ENCODE measurements around the gene ME3.
A peak's percentile ranks its signal among the peaks of the same experiment; 100 is the strongest.

ME3 gene

DNA sequence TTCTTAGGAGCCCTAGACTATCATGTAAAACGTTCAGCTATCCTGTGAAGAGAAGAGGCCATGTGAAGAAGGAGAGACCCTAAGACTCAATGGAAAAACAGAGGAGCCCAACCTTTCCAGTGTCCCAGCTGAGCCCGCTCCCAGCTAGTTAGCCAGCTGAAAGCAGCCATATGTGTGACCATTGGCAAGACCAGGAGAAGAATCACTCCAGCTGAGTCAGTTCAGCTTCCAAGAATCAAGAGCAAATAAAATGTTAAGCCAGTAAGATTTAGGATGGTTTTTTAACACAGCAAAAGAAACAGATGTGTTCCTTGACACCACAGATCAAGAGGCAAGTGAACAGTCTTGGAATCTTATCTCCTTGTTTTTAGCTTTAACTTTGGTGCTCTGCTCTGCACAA lies 189.7 kb downstream of the ME3 start:
- DNase-seq: no peak

GRCh38 chr11:86481399-86481798 lies 191.0 kb downstream of the ME3 start:
- no peak for DNase-seq

DNA sequence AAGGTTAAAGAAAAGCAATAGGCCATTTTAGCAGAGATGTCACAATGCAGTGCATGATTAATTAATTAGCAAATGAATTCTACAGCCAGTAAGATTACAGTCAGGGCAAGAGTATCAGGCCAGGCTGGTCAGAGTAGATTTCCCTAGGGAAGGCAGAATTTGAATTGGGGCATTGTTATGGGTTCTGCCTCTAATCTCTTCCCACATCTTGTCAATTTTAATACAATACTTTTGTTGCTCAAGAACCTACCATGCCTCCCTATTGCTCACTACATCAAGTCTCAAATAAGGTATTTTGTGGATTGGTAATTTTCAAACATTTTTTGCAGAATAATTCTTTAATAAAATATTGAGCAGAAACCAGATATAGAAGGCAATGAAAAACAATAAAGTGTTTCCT lies 194.1 kb downstream of the ME3 start:
- DNase-seq: peak; percentile 13

DNA sequence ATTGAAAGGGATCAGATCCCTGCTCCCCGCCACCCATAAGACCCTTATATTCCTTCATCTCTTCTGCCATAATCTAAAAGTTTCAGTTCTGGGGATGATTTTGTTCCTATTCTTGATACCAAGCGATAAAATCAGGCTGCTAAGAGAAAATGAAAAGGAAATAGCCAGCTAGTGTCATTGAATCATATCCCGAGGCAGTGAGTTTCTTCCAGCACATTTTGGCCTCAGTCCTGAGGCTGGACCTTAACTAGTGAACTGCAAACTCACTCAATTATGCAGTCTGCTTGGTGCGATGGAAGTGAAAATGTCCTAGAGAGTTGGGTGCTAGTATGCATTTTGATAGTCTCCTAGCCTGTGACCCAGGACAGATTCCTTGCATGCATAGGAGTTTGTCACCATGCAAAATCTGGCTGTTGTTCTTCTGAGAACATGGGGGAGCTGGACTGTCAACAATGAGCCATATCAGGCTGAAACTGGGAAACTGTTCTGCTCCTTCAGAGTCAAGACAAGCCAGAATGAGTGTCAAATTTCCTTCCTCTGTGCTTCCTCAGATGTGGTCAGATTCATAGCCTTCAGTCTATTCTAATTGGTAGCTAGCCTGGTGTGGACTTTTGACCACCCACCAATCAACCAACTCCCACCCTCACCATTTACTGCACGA lies 194.8 kb downstream of the ME3 start:
- no peak for DNase-seq

- DNase-seq: no peak
Measured at GRCh38 chr11:86476109-86476861, 196.1 kb downstream of the ME3 start.

DNA sequence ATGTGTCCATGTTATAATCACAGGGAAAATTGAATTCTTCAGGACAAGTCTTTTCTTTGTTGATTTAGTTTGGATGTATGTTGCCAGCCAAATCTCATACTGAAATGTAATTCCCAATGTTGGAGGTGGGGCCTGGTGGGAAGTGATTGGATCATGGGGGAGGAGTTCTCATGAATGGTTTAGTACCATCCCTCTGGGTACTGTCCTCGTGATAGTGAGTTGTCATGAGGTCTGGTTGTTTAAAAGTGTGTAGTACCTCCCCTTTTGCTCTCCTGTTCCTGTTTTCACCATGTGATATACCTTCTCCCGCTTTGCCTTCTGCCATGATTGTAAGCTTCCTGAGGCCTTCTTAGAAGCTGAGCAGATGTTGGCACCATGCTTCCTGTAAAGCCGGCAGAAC lies 197.4 kb downstream of the ME3 start:
- DNase-seq: no peak

- no peak for DNase-seq
Measured at GRCh38 chr11:86473991-86474833, 198.2 kb downstream of the ME3 start.

GRCh38 chr11:86469491-86470388 lies 202.7 kb downstream of the ME3 start:
- no peak for DNase-seq

DNA sequence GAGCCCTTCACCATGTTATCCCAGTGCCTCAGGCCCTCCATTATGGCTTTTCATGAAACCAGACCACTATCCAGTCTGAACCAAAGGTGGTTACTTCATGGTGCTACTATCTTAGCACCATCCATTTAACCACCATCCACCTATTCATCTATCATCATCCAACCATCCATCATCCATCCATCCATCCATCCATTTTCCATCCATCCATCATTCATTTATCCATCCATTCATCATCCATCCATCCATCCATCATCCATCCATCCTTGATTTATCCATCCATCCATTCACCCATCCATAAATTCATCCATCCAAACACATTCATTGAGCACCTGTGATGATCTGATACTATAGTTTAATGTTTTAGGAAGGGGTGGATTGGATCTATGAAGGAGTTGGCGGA lies 204.2 kb downstream of the ME3 start:
- DNase-seq: no peak

DNA sequence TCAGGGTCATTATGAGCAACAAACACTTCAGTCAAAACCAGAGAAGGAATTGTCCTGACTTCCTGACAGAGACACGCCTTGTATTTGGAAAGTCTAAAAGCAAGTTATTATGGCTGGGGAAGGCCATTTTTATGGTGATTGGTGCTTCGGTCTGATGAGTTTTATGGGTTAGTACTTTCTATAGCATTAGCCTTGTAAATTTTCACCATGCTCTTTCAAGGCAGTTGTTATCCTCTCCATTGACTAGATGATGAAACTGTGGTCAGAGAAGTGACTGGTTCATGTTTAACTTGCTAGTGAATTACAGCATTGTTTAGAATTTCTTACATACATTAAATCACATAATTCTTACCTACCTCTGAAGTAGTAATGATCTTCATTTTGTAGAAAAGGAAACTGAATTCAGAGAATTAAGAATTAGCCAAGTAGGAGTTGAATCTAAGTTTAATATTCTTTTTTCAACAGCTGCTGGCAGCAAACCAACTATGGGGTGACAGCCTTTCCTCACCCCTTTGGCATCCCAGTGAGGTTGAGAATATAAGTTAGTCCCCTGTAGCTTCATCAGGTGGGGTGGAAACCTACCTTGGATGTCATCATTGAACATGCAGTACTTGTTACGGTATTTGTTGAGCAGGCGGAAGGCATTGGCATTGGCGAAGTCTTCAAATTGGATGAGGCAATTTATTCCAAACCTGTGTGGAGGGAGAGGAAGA lies 207.8 kb downstream of the ME3 start:
- peak; percentile 95 for DNase-seq

DNA sequence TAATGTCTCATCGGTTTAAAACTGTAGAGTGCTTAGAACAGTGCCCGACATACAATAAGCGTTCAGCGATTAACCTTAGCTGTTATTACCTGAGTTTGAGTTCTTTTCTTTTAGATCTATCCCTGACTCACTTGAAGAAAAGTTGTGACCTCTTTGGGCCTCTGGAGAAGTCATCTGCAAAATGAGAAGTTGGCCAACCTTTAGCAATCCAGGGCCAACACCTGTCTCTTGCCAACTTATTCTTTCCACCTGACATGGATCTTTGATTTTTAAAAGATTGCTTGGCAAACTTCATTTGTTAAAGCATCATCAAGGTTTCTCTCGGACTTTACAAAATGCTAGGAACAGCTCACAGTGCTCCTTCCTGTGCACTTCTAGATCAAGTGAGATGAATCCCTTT lies 208.5 kb downstream of the ME3 start:
- DNase-seq: no peak

DNA sequence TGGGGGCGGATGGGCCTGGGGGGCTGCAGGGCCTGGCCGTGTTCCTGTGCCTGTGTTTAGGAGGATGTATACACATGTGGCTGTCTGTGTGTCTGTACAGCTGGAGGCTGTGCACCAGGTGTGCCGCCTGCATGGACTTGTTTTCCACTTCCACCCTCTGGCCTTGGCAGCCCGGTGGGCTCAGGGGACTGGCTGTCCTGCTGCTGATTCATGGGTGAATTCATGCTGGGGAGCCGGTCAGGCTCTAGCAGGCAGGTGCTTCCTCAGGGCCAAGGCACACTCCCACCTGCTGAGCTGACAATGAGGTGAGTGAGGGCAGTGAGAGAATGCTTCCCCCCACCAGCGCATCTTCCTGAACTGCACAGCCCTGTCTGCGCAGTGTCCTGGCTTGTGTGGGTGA lies 209.3 kb downstream of the ME3 start:
- no peak for DNase-seq

- DNase-seq: no peak
Measured at GRCh38 chr11:86461892-86462291, 210.5 kb downstream of the ME3 start.

- DNase-seq: no peak
Measured at GRCh38 chr11:86460461-86461385, 211.7 kb downstream of the ME3 start.

- DNase-seq: no peak
Measured at GRCh38 chr11:86459682-86460460, 212.5 kb downstream of the ME3 start.

GRCh38 chr11:86459002-86459385 lies 213.4 kb downstream of the ME3 start:
- DNase-seq: no peak

DNA sequence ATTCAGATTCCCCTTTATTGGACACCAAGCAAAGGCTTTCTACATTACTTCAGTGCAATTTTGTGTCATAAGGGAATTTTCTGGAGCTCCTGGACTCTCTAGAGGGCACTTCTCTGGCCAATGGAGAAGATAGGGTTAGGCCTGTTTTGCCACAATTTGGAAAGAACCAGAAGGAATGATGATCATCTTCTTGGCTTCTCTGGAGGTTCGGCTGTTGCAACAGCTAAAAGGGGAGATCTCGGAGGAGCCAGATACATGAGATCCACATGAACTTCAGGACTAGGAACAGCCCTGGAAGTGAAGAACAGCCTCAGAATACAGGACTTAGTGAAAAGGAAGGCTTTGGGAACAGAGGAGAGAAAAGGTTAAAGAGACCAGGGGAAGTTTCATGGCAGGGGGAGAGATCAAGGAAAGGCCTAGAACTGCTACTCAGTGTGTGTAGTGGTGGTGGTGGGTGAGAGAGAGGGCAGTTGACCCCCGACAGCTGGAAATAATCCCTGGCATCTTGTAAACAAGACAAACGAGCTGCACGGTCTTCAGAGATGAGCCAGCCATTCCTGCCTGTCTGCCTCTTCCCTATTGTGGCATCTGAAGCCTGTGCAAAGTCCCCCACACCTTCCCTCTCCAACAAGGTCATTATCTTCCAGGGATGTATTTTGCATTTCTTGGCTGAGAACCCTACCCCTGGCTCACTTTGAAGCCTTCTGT lies 214.0 kb downstream of the ME3 start:
- no peak for DNase-seq

DNA sequence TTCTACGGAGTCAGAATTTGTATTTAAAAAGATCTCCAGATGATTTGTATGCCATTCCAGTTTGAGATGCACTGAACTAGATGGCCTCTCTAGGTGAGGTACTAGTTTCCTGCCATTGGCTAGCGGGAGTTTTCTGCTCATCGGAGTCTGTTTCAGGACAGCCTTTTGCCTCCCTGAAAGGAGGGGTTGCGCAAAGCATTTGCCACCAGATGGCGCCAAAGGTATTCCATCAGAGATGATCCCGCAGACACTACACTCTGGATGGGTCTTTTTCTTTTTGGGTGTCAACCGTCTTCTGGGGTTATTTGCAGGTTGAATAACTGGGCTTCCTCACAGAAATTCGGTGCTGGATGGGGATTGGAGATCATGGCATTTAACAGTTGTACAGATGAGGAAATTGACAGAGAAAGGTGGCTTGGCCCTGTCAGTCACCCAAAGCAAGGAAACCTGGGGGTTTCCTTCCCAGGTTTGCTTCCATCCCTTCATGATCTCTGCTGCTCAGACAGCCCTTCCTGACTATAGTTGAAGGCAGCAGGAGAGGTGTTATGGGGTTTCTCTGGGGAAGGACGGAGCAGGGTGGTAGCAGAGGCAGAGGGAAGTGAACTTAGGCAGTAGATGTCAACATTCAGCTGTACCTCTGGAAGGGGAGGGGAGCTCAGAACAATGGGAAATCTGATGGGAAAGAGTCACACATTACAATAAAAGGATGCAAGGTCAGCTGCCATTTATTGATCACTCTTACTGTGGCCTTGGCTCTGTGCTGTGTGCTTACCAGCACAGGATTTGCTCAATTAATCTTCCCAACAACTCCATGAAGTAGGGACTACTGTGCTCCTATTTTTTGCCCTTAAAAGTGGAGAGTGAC lies 216.1 kb downstream of the ME3 start:
- peak; percentile 72 for DNase-seq
